GM21390 (cell line): ENCODE data around the gene RALGPS1.

ENCODE experiments used
- ATAC-seq: cut with Tn5 transposase; IDR thresholded peaks from one replicate; pipeline ENCODE4 v1.9.1; 2021; ENCODE audit not compliant: unreplicated experiment

The RALGPS1 gene

DNA sequence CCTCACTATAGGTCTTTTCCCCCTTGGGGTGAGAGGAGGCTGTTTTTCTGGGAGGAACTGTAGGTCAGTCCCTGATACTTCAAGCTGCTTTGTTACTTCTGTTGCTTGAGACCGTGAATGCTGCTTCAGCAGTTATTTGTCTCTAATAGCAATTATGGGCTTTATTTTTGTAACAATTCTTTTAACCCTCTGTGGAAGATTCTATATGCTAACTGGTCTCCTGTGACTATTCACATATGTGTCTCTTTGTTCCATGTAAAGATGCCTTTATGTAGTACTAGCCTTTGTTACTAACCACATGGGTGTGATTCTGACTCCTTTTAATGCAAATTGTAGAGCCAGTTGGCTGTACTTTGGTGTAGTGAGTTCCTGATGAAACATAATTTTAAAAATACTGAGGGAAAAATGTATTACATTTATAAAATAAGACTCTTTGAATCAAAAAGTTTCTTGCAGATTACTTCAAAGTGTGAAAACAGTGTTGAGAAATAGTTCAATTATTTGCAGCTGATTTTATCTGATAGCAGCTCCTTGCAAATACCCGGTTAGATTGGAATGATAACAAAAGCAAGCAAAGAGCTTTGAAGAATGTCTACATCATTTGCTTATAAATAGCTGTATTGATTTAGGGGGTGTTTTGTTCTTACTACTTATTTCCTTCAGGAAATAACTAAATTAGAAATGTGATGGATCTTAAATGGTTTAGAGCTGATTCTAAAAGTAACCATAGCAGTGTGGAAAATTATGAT lies 161.2 kb downstream of the RALGPS1 start:
- ATAC-seq: no peak

GRCh38 chr9:127076860-127077643 lies 162.5 kb downstream of the RALGPS1 start:
- ATAC-seq: no peak

- ATAC-seq: no peak
Observed at GRCh38 chr9:127077644-127077946, 163.0 kb downstream of the RALGPS1 start.

GRCh38 chr9:127078336-127078735 lies 163.8 kb downstream of the RALGPS1 start:
- ATAC-seq: no peak

DNA sequence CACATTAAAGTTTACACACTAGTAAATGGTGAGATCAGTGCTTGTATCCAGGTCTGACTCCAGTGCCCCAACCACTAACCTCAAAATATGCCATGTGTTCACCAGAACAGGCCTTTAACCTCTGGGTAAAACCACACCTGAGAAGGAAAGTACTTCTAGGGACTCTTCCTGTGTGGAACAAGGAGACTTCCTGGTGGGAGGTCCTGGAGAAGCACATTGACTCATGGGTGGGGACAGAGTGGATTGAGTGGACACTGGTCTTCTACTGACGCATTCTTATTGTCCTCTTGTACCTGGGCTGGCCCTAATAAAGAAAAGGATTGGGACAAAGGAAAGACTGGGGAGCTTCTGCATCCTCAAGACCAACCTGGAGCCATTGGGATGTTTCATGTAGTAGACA lies 164.4 kb downstream of the RALGPS1 start:
- no peak for ATAC-seq

GRCh38 chr9:127079446-127080140 lies 165.0 kb downstream of the RALGPS1 start:
- no peak for ATAC-seq

DNA sequence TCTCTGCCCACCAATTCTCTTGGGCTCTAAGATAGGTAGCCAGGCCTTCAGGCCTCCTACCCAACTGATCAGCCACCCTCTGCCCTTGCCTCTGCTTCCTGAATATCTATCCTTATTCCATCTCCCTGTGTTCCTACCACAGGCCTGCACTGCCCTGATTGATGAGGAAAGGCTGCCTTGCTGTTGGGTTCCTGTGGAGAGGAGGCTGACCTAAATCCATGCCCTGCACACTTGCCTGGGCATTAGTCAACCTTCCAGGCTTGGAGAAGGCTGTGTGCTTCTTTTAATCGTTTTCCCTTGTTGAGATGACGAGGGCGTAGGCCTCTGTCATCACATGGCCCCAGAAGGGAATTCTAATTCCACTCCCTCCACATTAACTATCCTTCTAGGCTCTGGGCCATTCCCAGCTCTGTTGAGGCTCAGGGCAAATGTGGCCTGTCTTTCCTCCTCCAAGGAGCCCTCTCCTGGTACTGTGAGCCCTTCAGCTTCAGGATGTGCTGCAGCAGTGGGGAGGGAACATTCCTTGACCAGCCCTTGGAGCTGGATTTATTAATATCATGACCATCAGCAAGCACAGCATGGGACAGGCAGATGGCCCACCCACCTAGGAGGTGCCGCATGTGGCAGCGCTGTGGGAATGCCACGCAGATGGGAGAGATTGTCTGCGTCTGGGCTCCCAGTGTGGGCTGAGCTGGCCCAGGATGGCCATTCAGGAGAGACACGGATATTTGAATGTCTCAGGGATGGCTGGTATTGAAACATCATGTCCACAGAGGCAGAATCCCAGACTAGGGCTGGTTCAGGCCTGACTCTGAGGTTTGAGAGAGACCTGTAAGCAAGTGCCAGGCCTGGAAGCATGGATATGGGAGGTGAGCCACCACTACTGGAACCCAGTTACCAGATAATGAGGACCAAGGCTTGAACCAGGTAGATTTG lies 166.9 kb downstream of the RALGPS1 start:
- ATAC-seq: no peak

DNA sequence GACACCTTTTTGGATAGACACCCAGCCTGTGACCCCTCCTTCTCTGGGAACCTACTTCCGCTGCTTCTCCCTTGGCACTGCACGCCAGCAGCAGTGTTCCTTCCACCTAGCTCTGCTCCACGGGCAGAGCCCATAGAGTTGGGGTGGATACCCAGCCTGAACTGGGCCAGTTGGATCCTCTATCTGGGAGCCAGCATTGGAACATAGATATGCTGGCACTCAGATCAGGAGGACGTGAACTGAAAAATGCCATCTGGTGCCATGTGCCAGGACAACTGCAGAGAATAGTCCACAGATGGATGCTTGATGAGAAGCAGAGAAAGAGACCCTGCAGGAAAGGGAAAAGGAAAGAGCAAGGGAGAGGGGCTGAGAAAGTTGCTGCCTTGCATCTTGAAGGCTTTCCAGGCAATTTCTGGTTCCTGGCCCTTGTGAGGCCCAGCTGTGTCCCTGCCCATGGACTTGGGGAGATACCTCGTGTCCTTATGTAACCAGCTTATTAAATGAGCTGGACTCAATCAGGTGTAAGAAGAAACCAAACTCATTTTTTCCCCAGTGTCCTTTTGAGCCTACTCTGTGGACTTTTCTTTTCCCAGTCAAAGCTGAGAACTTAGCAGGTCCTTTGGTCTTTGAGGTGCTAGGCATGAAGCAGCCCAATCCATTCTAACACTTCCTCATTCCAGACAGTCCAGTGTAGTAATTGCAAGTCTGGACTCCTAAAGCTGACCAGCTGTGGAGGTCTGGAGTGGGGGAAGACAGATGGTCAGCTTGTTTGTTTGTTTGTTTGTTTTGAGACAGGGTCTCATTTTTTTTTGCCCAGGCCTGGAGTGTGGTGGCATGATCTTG lies 168.8 kb downstream of the RALGPS1 start:
- ATAC-seq: no peak

- no peak for ATAC-seq
Observed at GRCh38 chr9:127084076-127085039, 169.8 kb downstream of the RALGPS1 start.

DNA sequence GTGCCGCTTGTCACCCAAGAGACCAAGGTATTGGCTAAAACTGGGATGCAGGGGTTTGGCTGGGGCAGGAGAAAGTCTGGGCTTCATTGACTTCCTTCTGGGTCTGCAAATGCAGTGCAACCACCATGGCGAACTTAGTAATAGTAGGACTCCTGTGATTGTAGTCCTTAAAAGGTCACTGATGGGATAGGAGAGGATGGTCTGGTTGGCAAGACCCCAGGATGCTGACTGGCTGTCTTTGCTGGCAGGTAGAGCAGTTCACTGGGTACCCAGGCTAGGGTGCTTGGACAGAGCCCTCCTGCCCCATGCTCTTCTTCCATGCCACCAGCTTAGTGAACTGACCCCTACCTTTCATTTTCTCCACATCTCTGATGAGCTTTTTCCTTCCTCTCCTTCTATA lies 170.6 kb downstream of the RALGPS1 start:
- no peak for ATAC-seq

DNA sequence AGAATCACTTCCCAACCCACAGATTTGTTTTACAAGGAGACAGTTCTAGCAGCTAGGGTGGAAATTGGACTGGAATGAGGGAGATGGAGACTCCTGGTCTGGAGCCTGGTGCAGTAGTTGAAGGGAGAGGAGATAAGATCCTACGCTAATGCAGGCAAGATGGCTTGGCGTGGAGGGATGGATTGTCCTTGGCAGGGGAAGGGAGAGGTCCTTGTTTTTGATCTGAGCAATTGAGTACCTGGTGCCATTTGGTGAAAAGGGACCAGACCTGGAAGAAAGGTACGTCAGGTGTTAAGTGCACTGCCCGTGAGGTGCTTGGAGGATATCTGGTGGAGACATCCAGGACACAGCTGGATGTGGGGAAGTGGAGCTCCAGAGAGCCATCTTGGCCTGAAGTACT lies 172.2 kb downstream of the RALGPS1 start:
- ATAC-seq: no peak

GRCh38 chr9:127087411-127087810 lies 172.8 kb downstream of the RALGPS1 start:
- ATAC-seq: no peak

GRCh38 chr9:127087836-127088235 lies 173.3 kb downstream of the RALGPS1 start:
- ATAC-seq: no peak

DNA sequence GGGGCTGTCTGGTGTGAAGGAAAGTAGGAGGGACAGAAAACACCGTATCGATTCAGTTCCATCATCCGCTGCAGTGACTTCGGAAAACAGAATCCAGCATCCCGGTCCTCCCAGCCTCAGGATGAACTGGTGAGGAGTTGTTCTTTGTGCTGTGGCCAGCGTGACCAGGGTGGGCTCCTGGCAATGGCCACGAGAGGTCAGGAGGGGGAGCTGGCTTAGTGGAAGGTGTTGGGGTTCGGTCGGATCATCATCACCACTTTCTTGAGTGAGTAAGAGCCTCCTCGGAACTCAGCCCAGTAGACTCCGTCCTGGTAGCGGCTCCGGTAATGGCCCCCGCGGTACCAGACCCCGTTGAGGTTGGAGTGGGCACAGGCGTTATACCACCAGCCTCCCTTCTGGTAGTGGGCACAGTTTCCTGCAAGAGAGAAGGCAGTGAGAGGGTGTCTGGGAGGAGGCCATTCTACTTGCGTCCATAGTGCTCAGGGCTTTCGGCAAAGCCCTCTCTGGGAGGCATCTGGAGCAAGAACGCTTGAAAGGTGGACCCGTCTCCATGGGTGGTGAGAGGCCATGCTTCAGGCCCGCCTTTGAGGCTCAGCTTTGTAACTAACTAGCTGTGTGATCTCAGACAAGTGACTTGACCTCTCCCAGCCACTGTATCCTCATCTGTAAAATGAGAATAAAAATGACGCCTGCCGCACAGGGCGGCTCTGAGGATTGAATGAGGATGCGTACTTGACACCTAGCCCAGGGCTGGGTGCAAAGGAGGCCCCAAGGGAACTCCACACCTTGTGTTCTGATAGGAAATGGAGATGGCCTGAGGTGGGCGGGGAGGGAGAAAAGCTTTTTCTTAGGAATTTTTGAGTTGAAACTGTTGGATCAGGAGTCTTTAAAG lies 174.4 kb downstream of the RALGPS1 start:
- ATAC-seq: no peak

DNA sequence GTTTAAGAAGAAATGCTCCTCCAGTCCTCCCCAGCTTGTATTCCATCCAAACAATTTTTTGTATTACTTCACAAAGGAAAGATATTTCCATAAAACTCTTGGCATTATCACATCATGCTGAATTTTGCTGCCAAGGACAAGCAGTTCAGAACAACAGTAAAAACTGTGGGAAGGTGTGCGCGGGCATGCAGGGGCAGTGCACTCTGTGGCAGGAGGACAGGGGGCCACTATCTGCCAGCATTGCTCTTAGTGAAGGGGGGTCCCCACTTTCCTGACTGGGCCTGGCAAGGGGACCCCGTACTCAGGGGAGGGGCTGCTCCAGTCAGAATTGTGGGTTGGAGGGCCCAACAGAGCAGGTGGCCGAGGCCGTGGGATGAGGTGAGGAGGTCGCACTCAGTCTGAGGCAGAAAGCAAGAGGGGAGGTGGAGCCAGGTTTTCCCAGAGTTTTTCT lies 175.1 kb downstream of the RALGPS1 start:
- no peak for ATAC-seq

GRCh38 chr9:127090341-127090985 lies 175.9 kb downstream of the RALGPS1 start:
- no peak for ATAC-seq

GRCh38 chr9:127091526-127091925 lies 176.9 kb downstream of the RALGPS1 start:
- ATAC-seq: no peak
